ENCODE results near the gene TKFC.

The TKFC gene

DNA sequence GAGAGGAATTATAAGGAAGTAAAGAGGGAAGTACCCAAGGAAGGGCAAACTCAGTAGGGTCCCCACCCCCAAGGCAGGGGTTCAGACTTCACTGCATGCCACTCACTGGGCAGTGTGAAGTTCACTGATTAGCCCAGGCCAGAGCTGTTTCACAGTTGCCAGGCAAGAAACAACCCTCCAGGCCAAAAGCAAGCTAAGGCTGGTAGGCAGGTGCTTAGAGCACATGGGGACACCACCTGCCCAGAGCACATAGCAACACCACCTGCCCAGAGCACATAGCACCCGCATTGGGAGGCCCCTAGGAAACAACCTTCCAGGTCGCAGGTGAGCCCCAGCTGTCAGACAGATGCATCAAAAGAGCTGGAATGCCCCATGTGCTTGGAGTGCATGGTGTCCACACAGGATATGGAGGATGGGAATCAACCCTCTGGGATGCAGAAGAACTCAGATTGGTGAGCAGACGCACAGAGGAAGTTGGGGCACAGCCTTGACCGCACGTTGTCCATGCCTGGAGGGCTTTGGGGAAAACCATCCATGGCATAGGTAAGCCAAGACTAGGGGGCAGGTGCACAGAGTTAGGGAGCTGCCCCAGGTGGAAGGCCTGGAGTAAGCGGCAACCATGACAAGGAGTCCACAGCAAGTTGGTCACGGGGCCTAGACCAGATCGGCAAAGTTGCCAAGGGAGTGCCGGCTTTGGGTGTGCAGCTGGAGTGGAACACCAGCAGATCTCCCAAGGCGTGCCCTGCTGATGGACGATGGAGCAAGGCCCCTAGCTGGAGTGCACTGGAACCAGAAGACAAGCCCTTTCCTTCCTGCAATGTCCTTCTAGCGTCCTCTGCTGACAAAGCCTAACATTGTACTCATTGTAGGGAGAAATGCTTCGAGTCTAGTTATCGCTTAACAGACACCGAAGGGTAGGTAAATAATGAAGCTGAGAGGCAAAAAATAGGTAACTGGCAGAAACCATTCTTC, 51.5 kb downstream of the TKFC start:
- DNase-seq: no peak
- intact Hi-C loops (cut with DNase I): loop anchor here (5.0 kb wide), 1 partner anchor 47 kb away; no protein-coding TSS in a partner anchor

DNA sequence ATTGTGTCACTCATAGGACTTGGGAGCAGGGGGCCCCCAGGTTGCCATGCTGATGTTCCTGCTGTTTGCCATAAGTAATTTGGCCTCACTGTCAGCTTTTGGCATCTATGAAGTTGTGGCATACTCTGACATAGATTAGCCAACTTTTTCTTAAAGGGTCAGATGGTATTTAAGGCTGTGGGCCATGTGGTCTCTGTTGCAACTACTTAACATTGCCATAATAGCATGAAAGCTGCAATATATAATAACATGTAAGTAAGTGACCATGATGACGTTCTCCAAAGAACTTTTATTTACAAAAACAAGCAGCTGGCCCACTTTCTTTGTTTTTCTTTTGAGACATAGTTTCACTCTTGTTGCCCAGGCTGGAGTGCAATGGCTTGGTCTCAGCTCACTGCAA, 57.1 kb downstream of the TKFC start:
- intact Hi-C loops (cut with DNase I): no loop called here
- DNase-seq: no peak

DNA sequence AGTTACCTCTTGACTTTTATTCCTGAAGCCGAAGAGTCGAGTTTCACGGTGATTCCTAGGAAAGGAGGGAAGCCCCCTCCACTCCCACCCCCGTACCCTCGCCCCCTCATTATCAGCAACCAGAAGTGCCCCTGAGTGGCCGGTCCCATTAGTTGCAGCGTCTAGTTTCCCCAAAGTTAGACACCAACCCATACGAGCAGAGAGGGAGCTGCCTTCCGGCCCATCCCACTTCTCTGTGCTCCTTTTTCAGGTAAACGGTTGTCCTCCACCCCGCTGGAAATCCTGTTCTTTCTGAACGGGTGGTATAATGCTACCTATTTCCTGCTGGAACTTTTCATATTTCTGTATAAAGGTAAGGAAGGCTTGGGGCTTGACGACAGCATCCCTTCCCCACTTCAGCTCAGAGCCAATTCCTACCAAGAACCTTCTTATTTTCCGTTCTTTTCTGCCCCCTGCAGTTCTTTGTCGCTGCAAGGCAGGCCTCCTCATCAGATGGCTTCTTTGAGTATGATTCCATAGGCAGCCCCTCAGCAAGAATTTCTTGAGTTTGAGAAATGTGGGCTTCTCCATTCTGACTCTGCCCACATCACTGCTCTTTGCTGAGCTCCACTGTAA, 60.1 kb downstream of the TKFC start:
- intact Hi-C loops (cut with DNase I): no loop called here
- peak in 20 of 42 donors; percentile 13 to 53 (median 29) for DNase-seq

Data from head of caudate nucleus (tissue), 42 donors.